H1 (cell line): ENCODE results near the gene PRKAR1B. TPM values are rescaled to one million over a fixed set of nuclear protein-coding genes. Genes with fewer than 3 reads are reported as not detected.

Source experiments
- CTCF ChIA-PET: fragments of 300-600 bp; sonication (Branson Sonifier 250); formaldehyde crosslinking; loops from one replicate; lab custom pipeline; 2021; ENCODE audit not compliant: partially characterized antibody; lab: Charles Lee
- POLR2A ChIA-PET: fragments of 300-600 bp; sonication (Branson Sonifier 250); formaldehyde crosslinking; loops from one replicate; lab custom pipeline; 2021; ENCODE audit warnings: inconsistent platforms; ENCODE audit not compliant: partially characterized antibody; lab: Charles Lee
- DNase-seq, 2 experiments: peaks; one replicate each; pipeline versions ENCODE4 v3.0.0 to v3.0.0-alpha.2; 2010 to 2022; ENCODE audit warnings: low spot score in 2 of 2, low read depth in 1 of 2, mixed read lengths in 1 of 2
- FAIRE-seq: peaks from 2 replicates; lab custom pipeline; 2011; peaks lifted over from hg19 to GRCh38; lab: Jason Lieb, UNC
- H2AFZ ChIP-seq: 2 replicates; pipeline ENCODE4 v1.8.1; 2012; ENCODE audit warnings: low read length, inconsistent platforms
- H2AK5ac ChIP-seq: 2 replicates; pipeline ENCODE4 v1.6.1; 2013; ENCODE audit warnings: low read depth, low read length
- H2BK120ac ChIP-seq: replicated peaks from 2 replicates; pipeline ENCODE3; 2013; ENCODE audit warnings: low read depth, low read length, inconsistent platforms
- H2BK12ac ChIP-seq: 2 replicates; pipeline ENCODE4 v1.6.1; 2013; ENCODE audit warnings: low read depth, low read length
- H2BK15ac ChIP-seq: 2 replicates; pipeline ENCODE4 v1.6.1; 2013; ENCODE audit warnings: low read length
- H2BK20ac ChIP-seq: 2 replicates; pipeline ENCODE4 v1.6.1; 2013; ENCODE audit warnings: low read length
- H2BK5ac ChIP-seq: 2 replicates; pipeline ENCODE4 v1.6.1; 2013; ENCODE audit warnings: low read depth, low read length
- H3K14ac ChIP-seq: 2 replicates; pipeline ENCODE4 v1.6.1; 2013; ENCODE audit warnings: inconsistent platforms; ENCODE audit not compliant: insufficient read length
- H3K18ac ChIP-seq: 2 replicates; pipeline ENCODE4 v1.6.1; 2013; ENCODE audit warnings: low read length; ENCODE audit errors: extremely low read depth
- H3K23ac ChIP-seq: 2 replicates; pipeline ENCODE4 v1.6.1; 2013; ENCODE audit warnings: inconsistent platforms; ENCODE audit not compliant: insufficient read length
- H3K23me2 ChIP-seq: 2 replicates; pipeline ENCODE4 v1.6.1; 2013; ENCODE audit warnings: low read depth, low read length
- H3K27ac ChIP-seq: 2 replicates; pipeline ENCODE4 v1.6.1; 2011; ENCODE audit warnings: low read depth, low read length, inconsistent platforms
- H3K27me3 ChIP-seq, 4 experiments: replicated peaks in 1 of 4; 1 replicate in 1 of 4; 2 replicates in 3 of 4; pipeline versions ENCODE4 v1.6.1 to v1.8.1; 2011 to 2013; ENCODE audit warnings: low read length in 3 of 4, mild to moderate bottlenecking in 3 of 4, inconsistent platforms in 2 of 4, mixed read lengths in 2 of 4, moderate library complexity in 1 of 4; ENCODE audit not compliant: control insufficient read depth in 3 of 4, insufficient read depth in 3 of 4; ENCODE audit errors: extremely low read depth in 1 of 4
- H3K36me3 ChIP-seq, 4 experiments: 2 replicates each; pipeline versions ENCODE4 v1.6.1 to v1.8.1; 2011 to 2013; ENCODE audit warnings: mild to moderate bottlenecking in 4 of 4, low read length in 3 of 4, moderate library complexity in 2 of 4, control low read depth in 1 of 4, inconsistent platforms in 1 of 4; ENCODE audit not compliant: insufficient read depth in 4 of 4, control insufficient read depth in 2 of 4
- H3K4ac ChIP-seq: replicated peaks from 2 replicates; pipeline ENCODE3; 2013; ENCODE audit warnings: low read length, low read depth, mixed read lengths, inconsistent platforms; ENCODE audit not compliant: insufficient read length
- H3K4me1 ChIP-seq, 4 experiments: replicated peaks in 1 of 4; 1 replicate in 1 of 4; 2 replicates in 3 of 4; pipeline versions ENCODE4 v1.6.1 to v1.8.1; 2011 to 2013; ENCODE audit warnings: low read length in 3 of 4, inconsistent platforms in 2 of 4, mixed read lengths in 1 of 4; ENCODE audit not compliant: insufficient read depth in 4 of 4, control insufficient read depth in 3 of 4
- H3K4me2 ChIP-seq, 2 experiments: 2 replicates each; pipeline versions ENCODE4 v1.6.1 to v1.8.1; 2011 to 2013; ENCODE audit warnings: low read depth in 2 of 2, low read length in 2 of 2, control low read depth in 1 of 2, inconsistent platforms in 1 of 2, mild to moderate bottlenecking in 1 of 2; ENCODE audit not compliant: insufficient read depth in 1 of 2
- H3K4me3 ChIP-seq, 4 experiments: fragments of 200-600, 300-600 bp in 1 of 4; sonication (generic), shearing (Covaris generic), sonication (Bioruptor Twin) in 1 of 4; 2 replicates each; pipeline versions ENCODE4 v1.5.1 to v1.8.1; 2011 to 2016; ENCODE audit warnings: low read length in 4 of 4, low read depth in 3 of 4, control low read depth in 2 of 4, inconsistent platforms in 2 of 4, mild to moderate bottlenecking in 2 of 4, mixed read lengths in 1 of 4, moderate library complexity in 1 of 4; ENCODE audit not compliant: insufficient read depth in 2 of 4; ENCODE audit errors: extremely low read depth in 1 of 4
- H3K56ac ChIP-seq: replicated peaks from 2 replicates; pipeline ENCODE3; 2013; ENCODE audit warnings: low read depth, mild to moderate bottlenecking, mixed read lengths, low read length, inconsistent platforms; ENCODE audit not compliant: insufficient read length
- H3K79me1 ChIP-seq: 2 replicates; pipeline ENCODE4 v1.6.1; 2013; ENCODE audit warnings: low read depth, low read length, control low read depth
- H3K79me2 ChIP-seq, 2 experiments: 2 replicates each; pipeline versions ENCODE4 v1.6.1 to v1.8.1; 2012 to 2013; ENCODE audit warnings: low read length in 2 of 2, mild to moderate bottlenecking in 2 of 2, inconsistent platforms in 1 of 2; ENCODE audit not compliant: insufficient read depth in 2 of 2, control insufficient read depth in 1 of 2
- H3K9ac ChIP-seq, 4 experiments: replicated peaks in 1 of 4; 1 replicate in 1 of 4; 2 replicates in 3 of 4; pipeline versions ENCODE4 v1.6.1 to v1.8.1; 2011 to 2013; ENCODE audit warnings: low read depth in 3 of 4, low read length in 3 of 4, control low read depth in 2 of 4, mild to moderate bottlenecking in 2 of 4, moderate library complexity in 2 of 4, inconsistent platforms in 1 of 4; ENCODE audit errors: extremely low read depth in 1 of 4
- H3K9me3 ChIP-seq, 2 experiments: 2 replicates each; pipeline versions ENCODE4 v1.6.1 to v1.8.1; 2012 to 2013; ENCODE audit warnings: mild to moderate bottlenecking in 2 of 2, moderate library complexity in 2 of 2, control low read depth in 1 of 2, inconsistent platforms in 1 of 2, low read depth in 1 of 2, low read length in 1 of 2, mixed read lengths in 1 of 2; ENCODE audit not compliant: insufficient read depth in 2 of 2
- H4K20me1 ChIP-seq, 2 experiments: replicated peaks in 1 of 2; 2 replicates each; pipeline versions ENCODE3 to v1.8.1; 2011 to 2013; ENCODE audit warnings: inconsistent platforms in 2 of 2, low read length in 2 of 2, mild to moderate bottlenecking in 1 of 2; ENCODE audit not compliant: insufficient read depth in 2 of 2, control insufficient read depth in 1 of 2
- H4K5ac ChIP-seq: 2 replicates; pipeline ENCODE4 v1.6.1; 2013; ENCODE audit warnings: low read length, low read depth, mixed read lengths, inconsistent platforms; ENCODE audit not compliant: insufficient read length
- H4K8ac ChIP-seq: 2 replicates; pipeline ENCODE4 v1.8.0; 2013; ENCODE audit warnings: mild to moderate bottlenecking, moderate library complexity, low read length, inconsistent platforms; ENCODE audit not compliant: insufficient read depth; ENCODE audit errors: extremely low read depth
- H4K91ac ChIP-seq: replicated peaks from 2 replicates; pipeline ENCODE3; 2013; ENCODE audit warnings: low read length, mixed read lengths, inconsistent platforms; ENCODE audit not compliant: insufficient read length
- CTCF ChIP-seq, 3 experiments: IDR thresholded peaks; 1 replicate in 2 of 3; 2 replicates in 1 of 3; pipeline versions ENCODE4 v1.5.1 to v1.6.1; 2011; ENCODE audit warnings: low read length in 3 of 3, mild to moderate bottlenecking in 3 of 3, inconsistent platforms in 2 of 3, low read depth in 1 of 3, moderate library complexity in 1 of 3; ENCODE audit not compliant: insufficient read depth in 1 of 3; ENCODE audit errors: control extremely low read depth in 1 of 3
- GABPA ChIP-seq: IDR thresholded peaks from 2 replicates; pipeline ENCODE4 v1.6.1; 2011; ENCODE audit warnings: mild to moderate bottlenecking, low read length, moderate library complexity, borderline replicate concordance; ENCODE audit not compliant: insufficient read depth
- POLR2A ChIP-seq, 2 experiments: IDR thresholded peaks; 1 replicate in 1 of 2; 2 replicates in 1 of 2; pipeline ENCODE4 v1.6.1; 2011; ENCODE audit warnings: low read depth in 2 of 2, low read length in 2 of 2, mild to moderate bottlenecking in 2 of 2; ENCODE audit errors: control extremely low read depth in 1 of 2
- POU5F1 ChIP-seq: IDR thresholded peaks from 2 replicates; pipeline ENCODE4 v1.6.1; 2011; ENCODE audit warnings: low read depth, mild to moderate bottlenecking, low read length, moderate library complexity
- SUZ12 ChIP-seq: fragments of 200-600 bp; sonication (generic); IDR thresholded peaks from 2 replicates; pipeline ENCODE4 v1.6.1; 2012; ENCODE audit warnings: mild to moderate bottlenecking, inconsistent platforms, low read length, moderate library complexity, mixed read lengths
- USF2 ChIP-seq: IDR thresholded peaks from 2 replicates; pipeline ENCODE4 v1.6.1; 2011; ENCODE audit warnings: low read length, improper control_type of control experiment
- WGBS, 2 experiments: shearing (Covaris generic) in 1 of 2; methylation state at CpG; one replicate each; pipeline versions ENCODE4 v1.1.6 to v1.1.7; 2013 to 2015; ENCODE audit warnings: low lambda C conversion rate in 2 of 2, mixed read lengths in 2 of 2, inconsistent platforms in 1 of 2, low coverage in 1 of 2, missing lambda C conversion rate in 1 of 2; ENCODE audit not compliant: insufficient replicate concordance in 2 of 2, insufficient coverage in 1 of 2, insufficient read length in 1 of 2; ENCODE audit errors: extremely low coverage in 1 of 2, missing lambda C conversion rate in 1 of 2; 5-methylcytosine and 5-hydroxymethylcytosine counted together
- polyA plus RNA-seq, 7 experiments: library from polyadenylated mRNA; depleted of rRNA in 3 of 7; stranded (reverse) in 5 of 7; unstranded in 2 of 7; fragments of >200 nt in 5 of 7; fragments of 200-250 nt in 2 of 7; gene quantifications; 1 replicate in 5 of 7; 2 replicates in 1 of 7; 4 replicates in 1 of 7; pipeline versions ENCODE4 v1.2.1 to v1.2.3, GENCODE V29; 2011 to 2013; ENCODE audit warnings: missing spikeins in 2 of 7, mixed read lengths in 2 of 7
- total RNA-seq: library from RNA; stranded (reverse); fragmentation: NEBNext Ultra II Directional; extraction: Animal tissue kit (Norgen Biotek cat#: 25700); gene quantifications from 2 replicates; pipeline ENCODE4 v1.2.1, GENCODE V29; 2021

Gene PRKAR1B
- total and polyA plus RNA-seq, 2 of the 8 experiments (the other 6 are each of a cell fraction or from before 2014, with no cell fraction given) = 12.3 to 55.7 TPM

DNA sequence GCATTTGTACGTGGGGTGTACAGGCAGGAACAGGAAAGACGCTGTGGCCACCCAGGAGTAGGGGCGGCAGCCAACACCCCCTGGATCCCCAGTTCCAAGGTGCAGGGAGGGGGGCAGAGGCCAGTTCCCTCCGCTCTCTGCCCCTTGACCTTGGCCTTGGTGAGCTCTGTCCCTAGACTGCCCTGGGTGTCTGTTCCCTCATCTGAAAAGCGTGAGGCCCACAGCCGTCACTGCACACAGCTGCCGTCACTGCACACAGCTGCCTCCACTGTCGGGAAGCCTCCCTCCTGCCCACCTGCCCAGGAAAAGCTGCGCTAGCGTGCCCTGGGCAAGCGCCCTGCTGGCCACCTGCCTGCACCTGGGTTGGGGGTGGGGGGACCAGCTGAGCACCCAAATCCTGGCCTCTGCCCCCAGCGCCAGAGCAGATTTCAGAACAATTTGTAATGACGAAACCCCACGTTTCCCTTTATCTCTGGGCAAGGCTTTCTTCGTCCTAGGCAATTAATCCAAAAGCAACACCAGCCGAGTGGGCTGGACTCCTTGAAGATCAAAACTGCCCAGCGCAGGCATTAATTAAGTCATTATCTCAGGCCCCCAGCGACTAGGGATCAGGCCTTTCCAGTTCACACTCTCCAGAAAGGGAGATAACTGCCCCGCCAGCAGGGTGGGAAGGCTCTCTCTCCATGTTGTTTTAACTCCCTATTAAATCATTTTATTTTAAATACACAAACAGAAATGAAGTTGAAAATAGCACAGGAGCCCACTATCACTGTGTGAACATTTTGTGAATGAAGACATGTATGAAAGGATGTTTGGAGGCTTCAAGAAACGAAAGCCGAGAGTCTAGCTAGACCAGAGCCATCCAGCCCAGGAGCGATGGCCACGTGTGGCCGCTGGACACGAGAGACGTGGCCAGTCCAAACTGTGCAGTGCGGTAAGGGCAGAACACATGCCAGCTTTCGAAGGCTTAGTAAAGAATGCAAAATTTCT, 203.4 kb downstream of the PRKAR1B start:
- 0 out of 2 replicates have a peak overlapping the region, but pooled peaks have one; percentile 72 for H2BK20ac ChIP-seq
- H4K20me1 ChIP-seq = peaks cover 0 to 9% of the 10 kb centered on the region in 2 experiments
- peak overlapping the region; percentile 60; the same call in 1 of the 2 replicates for H2BK12ac ChIP-seq
- peak overlapping the region; percentile 13 for H3K4ac ChIP-seq
- H3K18ac ChIP-seq = no peak overlapping the region; the same call in 1 of the 2 replicates
- peaks cover 0 to 17% (median 9%) of the 10 kb centered on the region in 4 experiments; a peak in 5 of 7 replicates for H3K4me1 ChIP-seq
- POLR2A ChIA-PET = interaction anchor here (0.5 to 1.4 kb wide), 4 partner anchors 9 to 90 kb away, joined by 3 to 4 read pairs (median 3); no protein-coding TSS in a partner anchor
- no peak overlapping the region for H2BK15ac ChIP-seq
- no peak overlapping the region for H2BK120ac ChIP-seq
- no peak overlapping the region for H3K23ac ChIP-seq
- FAIRE-seq (no peak), DNase-seq (no peak)
- 77% methylated on average over 26 of the region's 28 CpGs; no CpG with 5 or more reads in 1 of the 2 experiments for WGBS, 2 experiments
- peak overlapping the region in 1 of 4 experiments; percentile 63; a peak in 2 of 8 replicates for H3K4me3 ChIP-seq
- H3K4me2 ChIP-seq = peak overlapping the region; percentile 61 to 77; a peak in 3 of 4 replicates
- H2AFZ ChIP-seq = no peak overlapping the region
- no peak overlapping the region; the same call in 1 of the 2 replicates for H4K8ac ChIP-seq
- peaks cover 25 to 44% (median 33%) of the 10 kb centered on the region in 4 experiments for H3K27me3 ChIP-seq
- no peak overlapping the region for H3K9ac ChIP-seq
- no peaks in the 10 kb centered on the region for H3K79me1 ChIP-seq
- no peak overlapping the region for H3K27ac ChIP-seq
- no peak overlapping the region for H2AK5ac ChIP-seq
- H3K36me3 ChIP-seq = no peaks in the 10 kb centered on the region; a peak in 1 of 8 replicates
- no peak overlapping the region for H3K56ac ChIP-seq
- no peak overlapping the region for H3K14ac ChIP-seq
- H3K79me2 ChIP-seq = peaks cover 0 to 2% of the 10 kb centered on the region in 2 experiments; a peak in 1 of 4 replicates
- CTCF ChIA-PET = interaction anchor here (1.0 kb wide), 1 partner anchor 250 kb away, joined by 3 read pairs; no protein-coding TSS in a partner anchor
- no peaks in the 10 kb centered on the region; a peak in 1 of 4 replicates for H3K9me3 ChIP-seq
- H4K5ac ChIP-seq = no peak overlapping the region
- peaks cover 35% of the 10 kb centered on the region for H3K23me2 ChIP-seq
- no peak overlapping the region for H4K91ac ChIP-seq
- H2BK5ac ChIP-seq = no peak overlapping the region
- TF ChIP-seq USF2 (no peak), GABPA (no peak), POLR2A (IDR thresholded peaks at IDR 0.05; ENCODE audit: control extremely low read depth in 1 of 2, low read depth in 2 of 2, low read length in 2 of 2) (no peak), CTCF (IDR thresholded peaks at IDR 0.05; ENCODE audit: control extremely low read depth in 1 of 3, insufficient read depth in 1 of 3, low read depth in 1 of 3, low read length in 3 of 3) (no peak), POU5F1 (no peak), SUZ12 (no peak)
